Astrocyte (in vitro differentiated cells and primary cell): Measurements from ENCODE around the gene KCNK6. TPM values are rescaled to one million over a fixed set of nuclear protein-coding genes. Genes with fewer than 3 reads are reported as not detected.

Experiments
- DNase-seq: peaks from one replicate; pipeline ENCODE4 v3.0.0-alpha.2; 2010; ENCODE audit warnings: low read depth
- FAIRE-seq: peaks from 2 replicates; lab custom pipeline; 2011; peaks lifted over from hg19 to GRCh38; lab: Jason Lieb, UNC
- H2AFZ ChIP-seq: 2 replicates; pipeline ENCODE4 v1.6.0; 2012; ENCODE audit warnings: low read depth, low read length, inconsistent platforms
- H3K27ac ChIP-seq: 2 replicates; pipeline ENCODE4 v1.5.1; 2011; ENCODE audit warnings: low read depth, low read length, inconsistent platforms
- H3K27me3 ChIP-seq: 2 replicates; pipeline ENCODE4 v1.6.0; 2011; ENCODE audit warnings: low read length, inconsistent platforms; ENCODE audit not compliant: insufficient read depth
- H3K36me3 ChIP-seq: 2 replicates; pipeline ENCODE4 v1.5.1; 2011; ENCODE audit warnings: low read length, inconsistent platforms; ENCODE audit not compliant: insufficient read depth
- H3K4me1 ChIP-seq: 2 replicates; pipeline ENCODE4 v1.5.1; 2011; ENCODE audit warnings: low read length, inconsistent platforms; ENCODE audit not compliant: insufficient read depth
- H3K4me2 ChIP-seq: 2 replicates; pipeline ENCODE4 v1.6.0; 2012; ENCODE audit warnings: low read length, inconsistent platforms
- H3K4me3 ChIP-seq: 2 replicates; pipeline ENCODE4 v1.5.1; 2011; ENCODE audit warnings: low read depth, mild to moderate bottlenecking, low read length, inconsistent platforms; ENCODE audit not compliant: insufficient read depth
- H3K79me2 ChIP-seq: 2 replicates; pipeline ENCODE4 v1.6.0; 2012; ENCODE audit warnings: mild to moderate bottlenecking, low read length, inconsistent platforms; ENCODE audit not compliant: insufficient read depth
- H3K9ac ChIP-seq: 2 replicates; pipeline ENCODE4 v1.6.0; 2012; ENCODE audit warnings: mild to moderate bottlenecking, low read length, inconsistent platforms
- H3K9me3 ChIP-seq: 2 replicates; pipeline ENCODE4 v1.5.1; 2012; ENCODE audit warnings: low read depth, mild to moderate bottlenecking, low read length, inconsistent platforms; ENCODE audit not compliant: insufficient read depth
- H4K20me1 ChIP-seq: 2 replicates; pipeline ENCODE4 v1.6.0; 2012; ENCODE audit warnings: low read length, inconsistent platforms; ENCODE audit not compliant: insufficient read depth
- H3K27ac Mint-ChIP-seq: one replicate; pipeline ENCODE4 v1.8.0; 2021; ENCODE audit warnings: mild to moderate bottlenecking, mixed read lengths; ENCODE audit not compliant: unreplicated experiment
- H3K27me3 Mint-ChIP-seq: one replicate; pipeline ENCODE4 v1.8.0; 2021; ENCODE audit warnings: low read depth, mixed read lengths; ENCODE audit not compliant: unreplicated experiment
- H3K36me3 Mint-ChIP-seq: one replicate; pipeline ENCODE4 v1.8.0; 2021; ENCODE audit warnings: low read depth, mixed read lengths; ENCODE audit not compliant: unreplicated experiment
- H3K4me1 Mint-ChIP-seq: one replicate; pipeline ENCODE4 v1.8.0; 2021; ENCODE audit warnings: low read depth, mixed read lengths; ENCODE audit not compliant: unreplicated experiment
- H3K4me3 Mint-ChIP-seq: one replicate; pipeline ENCODE4 v1.8.0; 2021; ENCODE audit warnings: mild to moderate bottlenecking, moderate library complexity, mixed read lengths; ENCODE audit not compliant: unreplicated experiment
- H3K9me3 Mint-ChIP-seq: one replicate; pipeline ENCODE4 v1.8.0; 2021; ENCODE audit warnings: mild to moderate bottlenecking, mixed read lengths; ENCODE audit not compliant: unreplicated experiment
- EZH2 ChIP-seq: IDR thresholded peaks from 2 replicates; pipeline ENCODE4 v1.6.1; 2012; ENCODE audit warnings: mild to moderate bottlenecking, low read length, inconsistent platforms; ENCODE audit not compliant: insufficient read depth
- total RNA-seq: library from RNA; stranded (reverse); gene quantifications from 2 replicates; pipeline ENCODE4 v1.2.1, GENCODE V29; 2021
- TF ChIP-seq, protein P1 (sequence below): IDR thresholded peaks from 2 replicates; pipeline ENCODE4 v1.5.1; 2011; ENCODE audit warnings: low read depth, mild to moderate bottlenecking, inconsistent platforms, low read length, moderate library complexity; ENCODE audit not compliant: insufficient read depth

Gene KCNK6
- total RNA-seq, 1 donor from 2014 or later, result 8.6 TPM

DNA sequence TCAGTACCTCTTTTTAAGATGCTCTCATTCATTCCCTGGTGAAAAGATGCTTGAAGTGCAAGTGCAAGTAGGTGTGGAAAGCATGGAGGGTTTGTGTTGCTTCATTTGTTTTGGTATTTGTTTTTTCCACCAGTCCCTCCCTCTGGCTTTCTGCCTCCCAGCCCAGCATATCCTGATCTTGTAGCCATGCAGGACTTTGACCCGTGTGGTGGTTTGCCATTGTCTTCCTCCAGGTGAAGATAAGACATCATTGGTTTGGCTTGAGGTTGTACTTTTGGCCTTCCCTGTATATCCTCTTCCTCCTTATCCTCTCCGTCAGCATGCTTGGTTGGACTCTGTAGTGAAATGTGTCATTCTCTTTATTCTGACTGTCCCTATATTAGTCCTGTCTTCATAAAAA, 46.1 kb upstream of the KCNK6 start:
- Mint-ChIP-seq H3K27ac (no peak overlapping the region), H3K4me3 (no peak overlapping the region), H3K27me3 (no peaks in the 10 kb centered on the region), H3K9me3 (no peaks in the 10 kb centered on the region), H3K36me3 (peaks cover 2% of the 10 kb centered on the region), H3K4me1 (peaks cover 23% of the 10 kb centered on the region)
- H3K27me3 ChIP-seq, result no peaks in the 10 kb centered on the region
- H3K27ac ChIP-seq, result no peak overlapping the region
- H4K20me1 ChIP-seq, result no peaks in the 10 kb centered on the region
- TF ChIP-seq, protein P1, sequence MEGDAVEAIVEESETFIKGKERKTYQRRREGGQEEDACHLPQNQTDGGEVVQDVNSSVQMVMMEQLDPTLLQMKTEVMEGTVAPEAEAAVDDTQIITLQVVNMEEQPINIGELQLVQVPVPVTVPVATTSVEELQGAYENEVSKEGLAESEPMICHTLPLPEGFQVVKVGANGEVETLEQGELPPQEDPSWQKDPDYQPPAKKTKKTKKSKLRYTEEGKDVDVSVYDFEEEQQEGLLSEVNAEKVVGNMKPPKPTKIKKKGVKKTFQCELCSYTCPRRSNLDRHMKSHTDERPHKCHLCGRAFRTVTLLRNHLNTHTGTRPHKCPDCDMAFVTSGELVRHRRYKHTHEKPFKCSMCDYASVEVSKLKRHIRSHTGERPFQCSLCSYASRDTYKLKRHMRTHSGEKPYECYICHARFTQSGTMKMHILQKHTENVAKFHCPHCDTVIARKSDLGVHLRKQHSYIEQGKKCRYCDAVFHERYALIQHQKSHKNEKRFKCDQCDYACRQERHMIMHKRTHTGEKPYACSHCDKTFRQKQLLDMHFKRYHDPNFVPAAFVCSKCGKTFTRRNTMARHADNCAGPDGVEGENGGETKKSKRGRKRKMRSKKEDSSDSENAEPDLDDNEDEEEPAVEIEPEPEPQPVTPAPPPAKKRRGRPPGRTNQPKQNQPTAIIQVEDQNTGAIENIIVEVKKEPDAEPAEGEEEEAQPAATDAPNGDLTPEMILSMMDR, result no peak
- TF ChIP-seq EZH2, result no peak
- H3K9me3 ChIP-seq, result no peaks in the 10 kb centered on the region
- H2AFZ ChIP-seq, result no peak overlapping the region
- DNase-seq (no peak), FAIRE-seq (no peak)
- no peaks in the 10 kb centered on the region for H3K79me2 ChIP-seq
- no peak overlapping the region for H3K4me3 ChIP-seq
- H3K4me1 ChIP-seq, result peaks cover 23% of the 10 kb centered on the region
- no peak overlapping the region for H3K4me2 ChIP-seq
- H3K9ac ChIP-seq, result no peak overlapping the region
- no peaks in the 10 kb centered on the region for H3K36me3 ChIP-seq

DNA sequence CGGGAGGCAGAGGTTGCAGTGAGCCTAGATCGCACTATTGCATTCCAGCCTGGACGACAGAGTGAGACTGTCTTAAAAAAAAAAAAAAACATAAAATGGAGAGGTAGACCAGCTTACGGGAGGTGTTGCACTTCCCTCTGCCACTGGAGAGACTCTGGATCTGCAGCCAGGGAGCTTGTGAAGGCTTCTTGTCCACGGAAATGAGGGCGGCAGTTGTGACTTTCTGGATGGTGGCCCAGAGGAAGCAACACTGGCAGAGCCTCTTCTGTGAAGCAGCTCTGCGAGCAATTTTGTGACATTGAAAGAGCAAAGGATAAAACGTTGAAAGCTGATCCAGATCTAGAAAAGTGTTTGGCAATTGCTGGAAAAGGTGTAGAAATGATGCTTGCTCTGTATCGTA, 44.9 kb upstream of the KCNK6 start:
- Histone ChIP-seq H3K79me2 (no peaks in the 10 kb centered on the region), H3K4me3 (no peak overlapping the region), H3K9me3 (no peaks in the 10 kb centered on the region), H3K27ac (no peak overlapping the region), H2AFZ (no peak overlapping the region), H3K27me3 (no peaks in the 10 kb centered on the region), H4K20me1 (no peaks in the 10 kb centered on the region), H3K4me1 (peaks cover 23% of the 10 kb centered on the region), H3K36me3 (no peaks in the 10 kb centered on the region), H3K9ac (no peak overlapping the region), H3K4me2 (no peak overlapping the region)
- Mint-ChIP-seq H3K27me3 (no peaks in the 10 kb centered on the region), H3K27ac (no peak overlapping the region), H3K4me1 (peaks cover 26% of the 10 kb centered on the region), H3K9me3 (no peaks in the 10 kb centered on the region), H3K36me3 (peaks cover 2% of the 10 kb centered on the region), H3K4me3 (no peak overlapping the region)
- no peak for TF ChIP-seq EZH2
- TF ChIP-seq, protein P1, result no peak
- no peak for DNase-seq
- FAIRE-seq, result no peak

DNA sequence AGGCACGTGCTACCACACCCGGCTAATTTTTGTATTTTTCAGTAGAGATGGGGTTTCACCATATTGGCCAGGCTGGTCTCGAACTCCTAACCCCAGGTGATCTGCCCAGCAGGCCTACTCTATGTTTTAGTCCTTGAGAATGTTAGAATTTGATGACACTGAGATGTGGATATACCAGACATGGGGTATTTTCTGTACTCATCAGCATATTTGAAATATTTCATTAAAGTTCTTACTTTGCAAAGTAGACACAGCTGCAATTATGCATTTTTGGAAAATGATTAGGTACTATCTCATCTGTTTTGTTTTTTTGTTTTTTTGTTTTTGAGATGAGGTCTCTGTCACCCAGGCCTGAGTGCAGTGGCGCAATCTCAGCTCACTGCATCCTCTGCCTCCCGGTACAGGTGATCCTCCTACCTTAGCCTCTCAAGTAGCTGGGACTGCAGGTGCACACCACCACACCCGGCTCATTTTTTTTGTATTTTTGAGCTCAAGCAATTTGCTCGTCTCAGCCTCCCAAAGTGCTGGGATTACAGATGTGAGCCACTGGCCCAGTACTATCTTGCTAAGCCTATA, 42.6 kb upstream of the KCNK6 start:
- Mint-ChIP-seq H3K27me3 (no peaks in the 10 kb centered on the region), H3K4me1 (peaks cover 14% of the 10 kb centered on the region), H3K27ac (no peak overlapping the region), H3K9me3 (no peaks in the 10 kb centered on the region), H3K36me3 (no peaks in the 10 kb centered on the region), H3K4me3 (no peak overlapping the region)
- H3K4me2 ChIP-seq, result no peak overlapping the region
- no peaks in the 10 kb centered on the region for H3K27me3 ChIP-seq
- H3K9ac ChIP-seq, result no peak overlapping the region
- no peaks in the 10 kb centered on the region for H3K36me3 ChIP-seq
- H2AFZ ChIP-seq, result no peak overlapping the region
- peaks cover 10% of the 10 kb centered on the region for H3K4me1 ChIP-seq
- H3K79me2 ChIP-seq, result no peaks in the 10 kb centered on the region
- no peaks in the 10 kb centered on the region for H3K9me3 ChIP-seq
- DNase-seq, result no peak
- no peak for FAIRE-seq
- H3K4me3 ChIP-seq, result no peak overlapping the region
- TF ChIP-seq, protein P1, result no peak
- no peak for TF ChIP-seq EZH2
- no peaks in the 10 kb centered on the region for H4K20me1 ChIP-seq
- no peak overlapping the region for H3K27ac ChIP-seq
